ENCODE data around the gene IGFL4.
A peak's percentile ranks its signal among the peaks of the same experiment; 100 is the strongest.

The IGFL4 gene

DNA sequence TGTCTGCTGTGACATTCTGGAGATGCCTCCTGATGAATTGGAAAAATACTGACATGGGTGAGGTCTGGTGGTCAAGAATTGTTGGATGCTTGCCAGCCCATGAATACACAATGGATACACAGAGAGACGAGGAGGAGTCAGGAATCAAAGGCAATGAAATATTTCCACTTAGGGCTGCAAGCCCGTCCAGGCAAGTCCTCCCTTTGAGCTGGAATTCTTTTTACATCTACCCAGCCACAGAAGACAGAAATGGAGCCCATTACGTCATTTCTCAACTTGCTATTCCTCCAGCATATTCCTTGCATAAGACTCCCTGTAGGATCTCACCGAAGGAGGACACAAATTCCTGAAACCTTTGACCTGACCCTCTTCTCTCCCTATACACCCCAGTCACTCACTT, 15.7 kb upstream of the IGFL4 start:
- DNase-seq (ENCODE audit: low spot score) = peak; percentile 67
- CTCF ChIA-PET = interaction anchor here (1.0 to 2.0 kb wide), 3 partner anchors 21 to 40 kb away, joined by 3 to 9 read pairs (median 5); no protein-coding TSS in a partner anchor
- POLR2A ChIA-PET (ENCODE audit: low non-redundant PET) = no interaction called here
- H3K27ac ChIP-seq = no peak overlapping the region
- TF ChIP-seq, protein P1, sequence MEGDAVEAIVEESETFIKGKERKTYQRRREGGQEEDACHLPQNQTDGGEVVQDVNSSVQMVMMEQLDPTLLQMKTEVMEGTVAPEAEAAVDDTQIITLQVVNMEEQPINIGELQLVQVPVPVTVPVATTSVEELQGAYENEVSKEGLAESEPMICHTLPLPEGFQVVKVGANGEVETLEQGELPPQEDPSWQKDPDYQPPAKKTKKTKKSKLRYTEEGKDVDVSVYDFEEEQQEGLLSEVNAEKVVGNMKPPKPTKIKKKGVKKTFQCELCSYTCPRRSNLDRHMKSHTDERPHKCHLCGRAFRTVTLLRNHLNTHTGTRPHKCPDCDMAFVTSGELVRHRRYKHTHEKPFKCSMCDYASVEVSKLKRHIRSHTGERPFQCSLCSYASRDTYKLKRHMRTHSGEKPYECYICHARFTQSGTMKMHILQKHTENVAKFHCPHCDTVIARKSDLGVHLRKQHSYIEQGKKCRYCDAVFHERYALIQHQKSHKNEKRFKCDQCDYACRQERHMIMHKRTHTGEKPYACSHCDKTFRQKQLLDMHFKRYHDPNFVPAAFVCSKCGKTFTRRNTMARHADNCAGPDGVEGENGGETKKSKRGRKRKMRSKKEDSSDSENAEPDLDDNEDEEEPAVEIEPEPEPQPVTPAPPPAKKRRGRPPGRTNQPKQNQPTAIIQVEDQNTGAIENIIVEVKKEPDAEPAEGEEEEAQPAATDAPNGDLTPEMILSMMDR (conservative IDR thresholded peaks at IDR 0.05; ENCODE audit: low read depth) = no peak

DNA sequence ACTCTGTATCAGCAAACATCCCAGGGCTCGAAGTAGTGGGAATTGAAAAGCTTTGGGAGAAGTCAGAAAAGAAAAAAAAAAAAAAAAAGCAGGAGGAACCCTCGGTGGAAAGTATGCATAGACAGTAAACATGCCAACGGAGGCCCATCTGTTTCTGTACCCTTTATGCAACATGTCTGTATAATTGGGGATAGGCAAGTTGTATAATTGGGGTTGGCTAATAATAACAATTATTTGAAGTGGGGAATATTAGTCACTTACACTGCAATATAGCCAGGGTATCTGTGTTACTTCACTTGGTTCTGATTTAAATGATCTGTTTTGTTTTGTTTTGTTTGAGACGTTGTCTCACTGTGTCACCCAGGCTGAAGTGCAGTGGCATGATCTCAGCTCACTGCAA, 12.1 kb upstream of the IGFL4 start:
- DNase-seq (ENCODE audit: low spot score) = no peak
- H3K27ac ChIP-seq = no peak overlapping the region
- ChIA-PET CTCF (no interaction called here), POLR2A (ENCODE audit: low non-redundant PET) (no interaction called here)
- TF ChIP-seq, protein P1 (conservative IDR thresholded peaks at IDR 0.05; ENCODE audit: low read depth) = no peak

DNA sequence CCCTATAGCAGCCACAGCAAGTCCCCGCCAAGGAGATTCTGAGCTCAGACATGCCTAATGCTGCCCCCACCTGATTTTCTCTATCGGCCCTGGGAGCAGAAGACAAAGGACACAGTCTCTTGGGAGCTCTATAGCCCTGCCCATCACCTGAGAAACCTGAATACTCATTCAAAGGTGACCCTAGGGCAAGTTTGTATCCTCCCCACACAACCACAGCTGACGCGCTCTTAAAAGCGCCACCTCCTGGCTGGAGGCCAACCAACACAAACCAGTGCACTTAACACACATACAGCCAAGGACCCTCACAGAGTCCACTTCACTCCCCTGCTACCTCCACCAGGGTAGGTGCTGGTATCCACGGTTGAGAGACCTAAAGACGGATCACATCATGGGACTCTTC, 8.8 kb upstream of the IGFL4 start:
- POLR2A ChIA-PET (ENCODE audit: low non-redundant PET) = no interaction called here
- DNase-seq (ENCODE audit: low spot score) = no peak
- TF ChIP-seq, protein P1 (conservative IDR thresholded peaks at IDR 0.05; ENCODE audit: low read depth) = no peak

DNA sequence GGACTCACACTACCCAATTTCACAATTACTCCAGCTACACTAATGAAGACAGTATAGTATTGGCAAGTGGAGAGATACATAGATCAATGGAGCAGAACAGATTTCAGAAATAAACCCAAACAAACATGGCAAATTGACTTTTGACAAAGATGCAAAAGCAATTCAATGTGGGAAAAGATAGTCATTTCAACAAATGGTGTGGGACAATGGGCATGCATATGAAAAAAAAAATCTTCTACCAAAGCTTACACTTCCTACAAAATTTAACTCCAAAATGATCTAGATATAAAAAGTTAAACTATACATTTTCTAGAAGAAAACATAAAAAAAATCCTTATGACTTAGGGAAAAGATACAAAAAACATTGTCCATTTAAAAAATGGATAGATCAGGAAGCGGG, 2.7 kb upstream of the IGFL4 start:
- CTCF ChIA-PET = interaction anchor here (1.9 kb wide), 1 partner anchor 15 kb away, joined by 6 read pairs; no protein-coding TSS in a partner anchor
- TF ChIP-seq, protein P1 (conservative IDR thresholded peaks at IDR 0.05; ENCODE audit: low read depth) = no peak
- no peak overlapping the region for H3K27ac ChIP-seq
- POLR2A ChIA-PET (ENCODE audit: low non-redundant PET) = no interaction called here
- no peak for DNase-seq (ENCODE audit: low spot score)

More for the DNA sequence above, 8.8 kb upstream of the IGFL4 start:
- CTCF ChIA-PET = interaction anchor here (0.6 to 1.3 kb wide), 4 partner anchors 21 to 90 kb away, joined by 3 to 5 read pairs (median 4); no protein-coding TSS in a partner anchor
- H3K27ac ChIP-seq = no peak overlapping the region

DNA sequence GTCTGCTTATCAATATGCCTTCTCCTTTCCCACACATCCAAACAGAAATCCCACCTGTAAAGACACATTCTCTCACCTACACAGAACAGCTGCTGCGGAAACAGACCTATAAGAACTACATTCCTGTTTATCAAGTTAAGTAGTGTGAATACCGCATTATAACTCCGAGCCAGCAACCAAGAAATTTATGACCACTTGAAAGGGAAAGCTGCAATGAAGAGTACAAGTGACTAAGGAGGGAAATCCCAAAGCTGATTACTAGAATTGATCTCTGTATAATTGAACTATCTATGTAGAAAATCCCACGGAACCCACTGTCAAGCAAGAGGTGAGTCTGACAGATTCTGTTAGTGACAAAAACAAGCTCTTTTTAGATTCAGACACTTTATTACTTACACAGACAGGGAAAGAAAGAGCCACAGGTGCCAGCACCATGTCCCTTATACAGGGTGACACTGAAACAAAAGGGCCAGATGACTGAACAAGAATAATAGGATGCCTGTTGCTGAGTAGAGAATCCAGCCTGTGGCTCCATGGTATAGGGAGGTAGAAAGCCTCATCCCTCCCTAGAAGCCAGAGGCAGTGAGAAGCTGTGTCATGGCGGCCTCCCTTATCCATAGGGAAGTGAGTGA, 1.6 kb upstream of the IGFL4 start:
- H3K27ac ChIP-seq = no peak overlapping the region
- ChIA-PET CTCF (interaction anchor here (0.6 to 1.9 kb wide), 4 partner anchors 14 to 302 kb away, joined by 3 to 12 read pairs (median 4); no protein-coding TSS in a partner anchor), POLR2A (ENCODE audit: low non-redundant PET) (no interaction called here)
- DNase-seq (ENCODE audit: low spot score) = no peak
- TF ChIP-seq, protein P1 (conservative IDR thresholded peaks at IDR 0.05; ENCODE audit: low read depth) = no peak

DNA sequence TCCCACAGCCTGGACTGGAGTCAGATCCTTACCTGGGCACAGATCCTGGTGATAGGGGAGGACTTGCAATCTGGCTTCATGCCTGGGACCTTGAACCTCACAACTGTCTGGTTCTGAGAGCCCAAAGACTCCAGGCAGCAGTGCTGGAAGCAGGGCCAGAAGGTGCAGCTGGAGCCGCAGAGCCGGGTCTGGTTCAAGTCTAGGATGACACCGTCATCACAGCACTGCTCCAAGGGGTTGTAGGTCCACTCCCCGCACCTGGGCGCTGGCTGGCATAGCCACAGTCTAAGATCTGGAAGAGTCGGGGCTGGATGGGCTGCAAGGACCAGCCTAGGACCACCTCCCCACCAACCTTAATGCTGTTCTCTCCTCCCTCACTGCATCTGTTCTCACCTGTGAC, 677 bp downstream of the IGFL4 start:
- no peak overlapping the region for H3K27ac ChIP-seq
- ChIA-PET CTCF (interaction anchor here (0.9 to 1.0 kb wide), 2 partner anchors 15 to 37 kb away, joined by 3 read pairs; no protein-coding TSS in a partner anchor), POLR2A (ENCODE audit: low non-redundant PET) (no interaction called here)
- DNase-seq (ENCODE audit: low spot score) = no peak
- TF ChIP-seq, protein P1 (conservative IDR thresholded peaks at IDR 0.05; ENCODE audit: low read depth) = no peak
